ENCODE results near the gene KDM2A.

The KDM2A gene

GRCh38 chr11:67118801-67119584 is at the start of gene KDM2A:
Gene KDM2A (plus strand): TSS chr11:67119263. CDS start chr11:67121317, 2,054 bp downstream.
- H3K4me3 Mint-ChIP-seq, result peak within 1 kb of the TSS; percentile 95
- H3K36me3 Mint-ChIP-seq, result peaks cover 6% of the 10 kb centered on the region
- peak within 1 kb of the TSS; percentile 88 for H3K27ac Mint-ChIP-seq
- H3K4me1 Mint-ChIP-seq (ENCODE audit: low read depth), result peaks cover 27% of the 10 kb centered on the region
- H3K9me3 Mint-ChIP-seq (ENCODE audit: low read depth), result no peaks in the 10 kb centered on the region
- no peaks in the 10 kb centered on the region for H3K27me3 Mint-ChIP-seq

GRCh38 chr11:67071420-67072284 is 47.4 kb upstream of the KDM2A start:
- Mint-ChIP-seq H3K4me1 (ENCODE audit: low read depth) (peaks cover 3% of the 10 kb centered on the region), H3K27ac (no peak overlapping the region), H3K36me3 (no peaks in the 10 kb centered on the region), H3K4me3 (peak overlapping the region; percentile 53), H3K9me3 (ENCODE audit: low read depth) (no peaks in the 10 kb centered on the region), H3K27me3 (no peaks in the 10 kb centered on the region)

GRCh38 chr11:67072295-67072694 is 46.8 kb upstream of the KDM2A start:
- no peaks in the 10 kb centered on the region for H3K9me3 Mint-ChIP-seq (ENCODE audit: low read depth)
- H3K4me3 Mint-ChIP-seq, result no peak overlapping the region
- H3K27me3 Mint-ChIP-seq, result no peaks in the 10 kb centered on the region

GRCh38 chr11:67073908-67074307 is 45.2 kb upstream of the KDM2A start:
- no peak overlapping the region for H3K27ac Mint-ChIP-seq
- H3K36me3 Mint-ChIP-seq, result no peaks in the 10 kb centered on the region
- H3K9me3 Mint-ChIP-seq (ENCODE audit: low read depth), result no peaks in the 10 kb centered on the region
- H3K27me3 Mint-ChIP-seq, result no peaks in the 10 kb centered on the region
- no peak overlapping the region for H3K4me3 Mint-ChIP-seq
- peaks cover 3% of the 10 kb centered on the region for H3K4me1 Mint-ChIP-seq (ENCODE audit: low read depth)

More at GRCh38 chr11:67072295-67072694, 46.8 kb upstream of the KDM2A start:
- no peak overlapping the region for H3K27ac Mint-ChIP-seq
- H3K36me3 Mint-ChIP-seq, result no peaks in the 10 kb centered on the region
- H3K4me1 Mint-ChIP-seq (ENCODE audit: low read depth), result peaks cover 3% of the 10 kb centered on the region

GRCh38 chr11:67076202-67076601 is 42.9 kb upstream of the KDM2A start:
- Mint-ChIP-seq H3K36me3 (no peaks in the 10 kb centered on the region), H3K27ac (no peak overlapping the region), H3K9me3 (ENCODE audit: low read depth) (no peaks in the 10 kb centered on the region), H3K27me3 (no peaks in the 10 kb centered on the region), H3K4me1 (ENCODE audit: low read depth) (peaks cover 3% of the 10 kb centered on the region), H3K4me3 (no peak overlapping the region)

- Mint-ChIP-seq H3K4me1 (ENCODE audit: low read depth) (peaks cover 9% of the 10 kb centered on the region), H3K9me3 (ENCODE audit: low read depth) (no peaks in the 10 kb centered on the region), H3K36me3 (no peaks in the 10 kb centered on the region), H3K27me3 (peaks cover 4% of the 10 kb centered on the region), H3K27ac (no peak overlapping the region), H3K4me3 (no peak overlapping the region)
These were observed 39.9 kb upstream of the KDM2A start for GRCh38 chr11:67079065-67079705.

GRCh38 chr11:67082071-67082791 is 36.8 kb upstream of the KDM2A start:
- H3K4me1 Mint-ChIP-seq (ENCODE audit: low read depth), result peaks cover 9% of the 10 kb centered on the region
- no peaks in the 10 kb centered on the region for H3K9me3 Mint-ChIP-seq (ENCODE audit: low read depth)
- no peak overlapping the region for H3K27ac Mint-ChIP-seq

GRCh38 chr11:67083786-67084366 is 35.2 kb upstream of the KDM2A start:
- Mint-ChIP-seq H3K36me3 (no peaks in the 10 kb centered on the region), H3K27ac (no peak overlapping the region), H3K4me3 (no peak overlapping the region)

More at GRCh38 chr11:67082071-67082791, 36.8 kb upstream of the KDM2A start:
- peak overlapping the region; percentile 59 for H3K4me3 Mint-ChIP-seq
- H3K36me3 Mint-ChIP-seq, result no peaks in the 10 kb centered on the region
- H3K27me3 Mint-ChIP-seq, result peaks cover 4% of the 10 kb centered on the region

GRCh38 chr11:67085617-67086016 is 33.4 kb upstream of the KDM2A start:
- Mint-ChIP-seq H3K4me1 (ENCODE audit: low read depth) (peaks cover 9% of the 10 kb centered on the region), H3K9me3 (ENCODE audit: low read depth) (no peaks in the 10 kb centered on the region), H3K27ac (no peak overlapping the region), H3K36me3 (no peaks in the 10 kb centered on the region), H3K4me3 (no peak overlapping the region), H3K27me3 (peaks cover 4% of the 10 kb centered on the region)

More at GRCh38 chr11:67083786-67084366, 35.2 kb upstream of the KDM2A start:
- Mint-ChIP-seq H3K9me3 (ENCODE audit: low read depth) (no peaks in the 10 kb centered on the region), H3K27me3 (peaks cover 4% of the 10 kb centered on the region), H3K4me1 (ENCODE audit: low read depth) (peaks cover 9% of the 10 kb centered on the region)

GRCh38 chr11:67090717-67091116 is 28.3 kb upstream of the KDM2A start:
- no peaks in the 10 kb centered on the region for H3K27me3 Mint-ChIP-seq

GRCh38 chr11:67095214-67095507 is 23.9 kb upstream of the KDM2A start:
- Mint-ChIP-seq H3K9me3 (ENCODE audit: low read depth) (no peaks in the 10 kb centered on the region), H3K4me3 (no peak overlapping the region), H3K4me1 (ENCODE audit: low read depth) (peaks cover 6% of the 10 kb centered on the region), H3K27me3 (no peaks in the 10 kb centered on the region), H3K27ac (no peak overlapping the region), H3K36me3 (no peaks in the 10 kb centered on the region)

More at GRCh38 chr11:67090717-67091116, 28.3 kb upstream of the KDM2A start:
- Mint-ChIP-seq H3K4me3 (no peak overlapping the region), H3K36me3 (no peaks in the 10 kb centered on the region), H3K9me3 (ENCODE audit: low read depth) (no peaks in the 10 kb centered on the region), H3K4me1 (ENCODE audit: low read depth) (no peaks in the 10 kb centered on the region), H3K27ac (no peak overlapping the region)

GRCh38 chr11:67098799-67099429 is 20.1 kb upstream of the KDM2A start:
- no peaks in the 10 kb centered on the region for H3K36me3 Mint-ChIP-seq
- no peaks in the 10 kb centered on the region for H3K9me3 Mint-ChIP-seq (ENCODE audit: low read depth)
- no peak overlapping the region for H3K27ac Mint-ChIP-seq
- H3K4me3 Mint-ChIP-seq, result no peak overlapping the region
- no peaks in the 10 kb centered on the region for H3K27me3 Mint-ChIP-seq
- peaks cover 19% of the 10 kb centered on the region for H3K4me1 Mint-ChIP-seq (ENCODE audit: low read depth)

GRCh38 chr11:67099831-67100324 is 19.2 kb upstream of the KDM2A start:
- Mint-ChIP-seq H3K27ac (peak overlapping the region; percentile 47), H3K4me1 (ENCODE audit: low read depth) (peaks cover 25% of the 10 kb centered on the region), H3K27me3 (no peaks in the 10 kb centered on the region), H3K4me3 (no peak overlapping the region), H3K36me3 (no peaks in the 10 kb centered on the region), H3K9me3 (ENCODE audit: low read depth) (no peaks in the 10 kb centered on the region)

GRCh38 chr11:67102664-67103063 is 16.4 kb upstream of the KDM2A start:
- no peaks in the 10 kb centered on the region for H3K36me3 Mint-ChIP-seq
- H3K27me3 Mint-ChIP-seq, result no peaks in the 10 kb centered on the region
- H3K27ac Mint-ChIP-seq, result peak overlapping the region; percentile 29
- H3K9me3 Mint-ChIP-seq (ENCODE audit: low read depth), result no peaks in the 10 kb centered on the region
- H3K4me1 Mint-ChIP-seq (ENCODE audit: low read depth), result peaks cover 27% of the 10 kb centered on the region
- no peak overlapping the region for H3K4me3 Mint-ChIP-seq
